ENCODE measurements around the gene ZSCAN5A.

DNA sequence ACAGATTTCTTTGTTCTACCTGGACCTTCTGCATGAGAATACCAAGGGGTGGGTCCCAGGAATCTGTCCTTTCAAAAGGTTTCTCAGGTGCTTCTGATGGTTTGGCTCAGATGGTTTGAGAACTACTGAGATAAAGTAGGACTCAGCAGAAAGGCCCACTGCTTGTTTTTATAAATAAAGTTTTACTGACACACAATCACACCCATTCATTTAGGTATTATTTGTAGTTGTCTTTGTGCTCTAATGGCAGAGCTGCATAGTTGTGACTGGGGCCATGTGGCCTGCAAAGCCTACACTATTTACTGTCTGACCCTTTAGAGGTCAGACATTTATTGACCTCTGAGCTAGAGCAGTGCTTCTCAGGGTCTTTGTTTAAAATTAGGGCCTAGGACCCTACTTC, 24.5 kb downstream of the ZSCAN5A start:
- no peak for TF ChIP-seq EP300 (IDR thresholded peaks at IDR 0.05)
- TF ChIP-seq POLR2A (IDR thresholded peaks at IDR 0.05): no peak
- TF ChIP-seq, protein P1, sequence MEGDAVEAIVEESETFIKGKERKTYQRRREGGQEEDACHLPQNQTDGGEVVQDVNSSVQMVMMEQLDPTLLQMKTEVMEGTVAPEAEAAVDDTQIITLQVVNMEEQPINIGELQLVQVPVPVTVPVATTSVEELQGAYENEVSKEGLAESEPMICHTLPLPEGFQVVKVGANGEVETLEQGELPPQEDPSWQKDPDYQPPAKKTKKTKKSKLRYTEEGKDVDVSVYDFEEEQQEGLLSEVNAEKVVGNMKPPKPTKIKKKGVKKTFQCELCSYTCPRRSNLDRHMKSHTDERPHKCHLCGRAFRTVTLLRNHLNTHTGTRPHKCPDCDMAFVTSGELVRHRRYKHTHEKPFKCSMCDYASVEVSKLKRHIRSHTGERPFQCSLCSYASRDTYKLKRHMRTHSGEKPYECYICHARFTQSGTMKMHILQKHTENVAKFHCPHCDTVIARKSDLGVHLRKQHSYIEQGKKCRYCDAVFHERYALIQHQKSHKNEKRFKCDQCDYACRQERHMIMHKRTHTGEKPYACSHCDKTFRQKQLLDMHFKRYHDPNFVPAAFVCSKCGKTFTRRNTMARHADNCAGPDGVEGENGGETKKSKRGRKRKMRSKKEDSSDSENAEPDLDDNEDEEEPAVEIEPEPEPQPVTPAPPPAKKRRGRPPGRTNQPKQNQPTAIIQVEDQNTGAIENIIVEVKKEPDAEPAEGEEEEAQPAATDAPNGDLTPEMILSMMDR (IDR thresholded peaks at IDR 0.05): no peak
